Measurements from ENCODE around the gene RERE. TPM values are rescaled to one million over a fixed set of nuclear protein-coding genes. Genes with fewer than 3 reads are reported as not detected.

Gene RERE
- total and polyA plus RNA-seq, 12 donors = 46.5 to 163 (median 139) TPM

DNA sequence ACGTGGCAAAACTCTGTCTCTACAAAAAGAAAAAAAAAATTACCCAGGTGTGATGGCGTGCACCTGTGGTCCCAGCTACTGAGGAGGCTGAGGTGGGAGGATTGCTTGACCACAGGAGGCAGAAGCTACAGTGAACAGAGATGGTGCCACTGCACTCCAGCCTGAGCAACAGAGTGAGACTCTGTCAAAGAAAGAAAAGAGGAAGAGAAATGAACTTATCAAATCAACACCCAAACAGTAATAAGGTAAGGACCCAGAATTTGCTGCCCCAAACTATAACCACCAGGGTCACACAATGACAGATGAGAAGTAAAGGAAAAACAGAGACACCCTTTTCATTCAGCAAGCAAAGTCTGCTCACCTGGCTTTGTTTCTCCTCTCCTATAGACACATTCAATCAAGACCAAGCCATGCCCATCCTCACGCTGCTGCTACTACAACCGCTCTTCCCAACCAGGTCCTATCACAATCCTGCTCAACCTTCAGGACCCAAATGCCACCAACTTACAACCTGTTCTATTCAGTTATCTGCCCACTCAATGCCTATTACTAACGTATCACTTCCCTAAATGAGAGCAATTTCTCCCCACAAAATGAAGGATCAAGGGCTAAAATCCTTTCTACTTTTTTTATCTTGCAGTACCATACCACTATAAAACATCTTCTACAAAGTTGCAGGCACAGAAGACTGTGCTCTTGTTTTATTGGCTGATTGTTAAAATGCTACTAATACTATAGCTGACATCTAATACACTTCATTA is 183.5 kb downstream of the RERE start:
- intact Hi-C loops (cut with DNase I) = no loop called here
- H3K4me3 ChIP-seq = no peak overlapping the region
- H3K27me3 ChIP-seq = no peaks in the 10 kb centered on the region
- WGBS, 2 donors = 93 to 94% methylated on average over 5 of the region's 5 CpGs
- peaks cover 3 to 46% (median 32%) of the 10 kb centered on the region in 9 donors for H3K4me1 ChIP-seq
- TF ChIP-seq, protein P1, sequence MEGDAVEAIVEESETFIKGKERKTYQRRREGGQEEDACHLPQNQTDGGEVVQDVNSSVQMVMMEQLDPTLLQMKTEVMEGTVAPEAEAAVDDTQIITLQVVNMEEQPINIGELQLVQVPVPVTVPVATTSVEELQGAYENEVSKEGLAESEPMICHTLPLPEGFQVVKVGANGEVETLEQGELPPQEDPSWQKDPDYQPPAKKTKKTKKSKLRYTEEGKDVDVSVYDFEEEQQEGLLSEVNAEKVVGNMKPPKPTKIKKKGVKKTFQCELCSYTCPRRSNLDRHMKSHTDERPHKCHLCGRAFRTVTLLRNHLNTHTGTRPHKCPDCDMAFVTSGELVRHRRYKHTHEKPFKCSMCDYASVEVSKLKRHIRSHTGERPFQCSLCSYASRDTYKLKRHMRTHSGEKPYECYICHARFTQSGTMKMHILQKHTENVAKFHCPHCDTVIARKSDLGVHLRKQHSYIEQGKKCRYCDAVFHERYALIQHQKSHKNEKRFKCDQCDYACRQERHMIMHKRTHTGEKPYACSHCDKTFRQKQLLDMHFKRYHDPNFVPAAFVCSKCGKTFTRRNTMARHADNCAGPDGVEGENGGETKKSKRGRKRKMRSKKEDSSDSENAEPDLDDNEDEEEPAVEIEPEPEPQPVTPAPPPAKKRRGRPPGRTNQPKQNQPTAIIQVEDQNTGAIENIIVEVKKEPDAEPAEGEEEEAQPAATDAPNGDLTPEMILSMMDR (IDR thresholded peaks at IDR 0.05) = no peak
- ATAC-seq (no peak), DNase-seq (no peak)
- H3K9me3 ChIP-seq = no peaks in the 10 kb centered on the region
- H3K36me3 ChIP-seq = peaks cover 0 to 5% (median 0%) of the 10 kb centered on the region in 9 donors
- H3K27ac ChIP-seq = no peak overlapping the region

GRCh38 chr1:8632102-8632501 is 185.3 kb downstream of the RERE start:
- Histone ChIP-seq H3K27ac (peak overlapping the region in 3 of 10 donors; percentile 17 to 70 (median 53)), H3K4me3 (no peak overlapping the region), H3K4me1 (peaks cover 3 to 54% (median 42%) of the 10 kb centered on the region in 9 donors), H3K36me3 (peaks cover 0 to 5% (median 0%) of the 10 kb centered on the region in 9 donors), H3K27me3 (no peaks in the 10 kb centered on the region), H3K9me3 (no peaks in the 10 kb centered on the region)
- no peak for DNase-seq
- no peak for ATAC-seq
- TF ChIP-seq, protein P1 (IDR thresholded peaks at IDR 0.05) = no peak
- intact Hi-C loops (cut with DNase I) = no loop called here
- WGBS, 2 donors = 50 to 64% methylated on average over 4 of the region's 4 CpGs

DNA sequence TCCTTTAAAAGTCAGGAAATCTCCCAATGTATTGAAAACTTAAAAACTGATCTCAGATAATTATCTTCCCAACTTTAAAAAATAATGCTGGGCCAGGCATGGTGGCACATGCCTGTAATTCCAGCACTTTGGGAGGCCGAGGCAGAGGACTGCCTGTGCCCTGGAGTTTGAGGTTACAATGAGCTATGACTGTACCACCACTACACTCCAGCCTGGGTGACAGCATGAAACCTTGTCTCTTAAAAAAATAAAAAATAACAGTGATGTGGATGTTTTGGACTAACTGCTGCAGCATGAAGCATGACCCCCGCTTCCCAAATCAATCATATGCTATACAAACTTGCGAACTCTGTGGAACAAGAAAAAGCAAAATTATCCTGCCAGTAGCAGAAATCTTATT is 186.3 kb downstream of the RERE start:
- H3K27me3 ChIP-seq = no peaks in the 10 kb centered on the region
- 76 to 90% methylated on average over 3 of the region's 3 CpGs for WGBS, 2 donors

More for the DNA sequence above, 186.3 kb downstream of the RERE start:
- TF ChIP-seq, protein P1 (IDR thresholded peaks at IDR 0.05) = no peak
- intact Hi-C loops (cut with DNase I) = loop anchor here in 1 of 10 donors (1.0 kb wide), 1 partner anchor 35 kb away; no protein-coding TSS in a partner anchor
- Histone ChIP-seq H3K36me3 (peaks cover 0 to 5% (median 0%) of the 10 kb centered on the region in 9 donors), H3K4me1 (peaks cover 5 to 62% (median 52%) of the 10 kb centered on the region in 9 donors), H3K9me3 (no peaks in the 10 kb centered on the region), H3K4me3 (no peak overlapping the region), H3K27ac (peak overlapping the region in 5 of 10 donors; percentile 9 to 70 (median 38))
- DNase-seq (no peak), ATAC-seq (peak in 2 of 8 donors; percentile 53 to 72)
